Uterus (tissue), 2 donors: ENCODE results near the gene BTG1.

Experiments
- POLR2A ChIP-seq, 2 donors: fragments of 450-650 bp; IDR thresholded peaks; one replicate each; pipeline ENCODE4 v1.6.1; 2016; ENCODE audit warnings: antibody characterized with exemption in 2 of 2, mild to moderate bottlenecking in 1 of 2, moderate library complexity in 1 of 2
- TF ChIP-seq, protein P1 (sequence below), 4 experiments: fragments of 200-600 bp in 2 of 4; fragments of 450-650 bp in 2 of 4; sonication (generic) in 2 of 4; IDR thresholded peaks; one replicate each; pipeline ENCODE4 v1.5.1; 2016 to 2019; ENCODE audit warnings: antibody characterized with exemption in 4 of 4, mild to moderate bottlenecking in 2 of 4, moderate library complexity in 1 of 4

GRCh38 chr12:92107094-92107493 lies 38.6 kb downstream of the BTG1 start:
- TF ChIP-seq, protein P1, sequence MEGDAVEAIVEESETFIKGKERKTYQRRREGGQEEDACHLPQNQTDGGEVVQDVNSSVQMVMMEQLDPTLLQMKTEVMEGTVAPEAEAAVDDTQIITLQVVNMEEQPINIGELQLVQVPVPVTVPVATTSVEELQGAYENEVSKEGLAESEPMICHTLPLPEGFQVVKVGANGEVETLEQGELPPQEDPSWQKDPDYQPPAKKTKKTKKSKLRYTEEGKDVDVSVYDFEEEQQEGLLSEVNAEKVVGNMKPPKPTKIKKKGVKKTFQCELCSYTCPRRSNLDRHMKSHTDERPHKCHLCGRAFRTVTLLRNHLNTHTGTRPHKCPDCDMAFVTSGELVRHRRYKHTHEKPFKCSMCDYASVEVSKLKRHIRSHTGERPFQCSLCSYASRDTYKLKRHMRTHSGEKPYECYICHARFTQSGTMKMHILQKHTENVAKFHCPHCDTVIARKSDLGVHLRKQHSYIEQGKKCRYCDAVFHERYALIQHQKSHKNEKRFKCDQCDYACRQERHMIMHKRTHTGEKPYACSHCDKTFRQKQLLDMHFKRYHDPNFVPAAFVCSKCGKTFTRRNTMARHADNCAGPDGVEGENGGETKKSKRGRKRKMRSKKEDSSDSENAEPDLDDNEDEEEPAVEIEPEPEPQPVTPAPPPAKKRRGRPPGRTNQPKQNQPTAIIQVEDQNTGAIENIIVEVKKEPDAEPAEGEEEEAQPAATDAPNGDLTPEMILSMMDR (IDR thresholded peaks at IDR 0.05) = no peak
- no peak for TF ChIP-seq POLR2A (IDR thresholded peaks at IDR 0.05)
